Osteoblast (primary cell): Measurements from ENCODE around the gene LRRC70. TPM values are rescaled to one million over a fixed set of nuclear protein-coding genes. Genes with fewer than 3 reads are reported as not detected.
"Not testable (repeated sequence)": the region's sequence is repeated elsewhere in the genome, so short reads cannot be mapped to it uniquely, and the experiment has no call there.

Experiments
- DNase-seq: peaks from one replicate; pipeline ENCODE4 v3.0.0; 2011; ENCODE audit warnings: low spot score, mixed read lengths; ENCODE audit not compliant: insufficient read length; ENCODE audit errors: missing footprints
- H2AFZ ChIP-seq: 2 replicates; pipeline ENCODE4 v1.6.0; 2011; ENCODE audit warnings: mild to moderate bottlenecking, low read length
- H3K27ac ChIP-seq: 2 replicates; pipeline ENCODE4 v1.5.1; 2011; ENCODE audit warnings: mild to moderate bottlenecking, low read depth, low read length, moderate library complexity
- H3K27me3 ChIP-seq: 2 replicates; pipeline ENCODE4 v1.6.0; 2012; ENCODE audit warnings: mild to moderate bottlenecking, control low read depth, inconsistent platforms, low read length, moderate library complexity; ENCODE audit not compliant: insufficient read depth
- H3K36me3 ChIP-seq: 2 replicates; pipeline ENCODE4 v1.5.1; 2011; ENCODE audit warnings: mild to moderate bottlenecking, low read length, control low read depth, moderate library complexity; ENCODE audit not compliant: insufficient read depth
- H3K4me1 ChIP-seq: 2 replicates; pipeline ENCODE4 v1.5.1; 2011; ENCODE audit warnings: mild to moderate bottlenecking, low read length, control low read depth, moderate library complexity; ENCODE audit not compliant: insufficient read depth
- H3K4me2 ChIP-seq: 2 replicates; pipeline ENCODE4 v1.6.0; 2011; ENCODE audit warnings: mild to moderate bottlenecking, low read length; ENCODE audit not compliant: insufficient read depth
- H3K4me3 ChIP-seq: fragments of 200-600 bp; sonication (generic); 3 replicates; pipeline ENCODE4 v1.5.1; 2012; ENCODE audit warnings: mild to moderate bottlenecking, low read length, inconsistent platforms; ENCODE audit not compliant: insufficient read depth
- H3K79me2 ChIP-seq: 2 replicates; pipeline ENCODE4 v1.6.0; 2012; ENCODE audit warnings: mild to moderate bottlenecking, low read length, control low read depth, inconsistent platforms; ENCODE audit not compliant: insufficient read depth
- H3K9me3 ChIP-seq: 2 replicates; pipeline ENCODE4 v1.5.1; 2011; ENCODE audit warnings: low read depth, low read length, control low read depth
- H4K20me1 ChIP-seq: 2 replicates; pipeline ENCODE4 v1.6.0; 2012; ENCODE audit warnings: mild to moderate bottlenecking, low read length, control low read depth; ENCODE audit not compliant: insufficient read depth
- CTCF ChIP-seq: IDR thresholded peaks from 2 replicates; pipeline ENCODE4 v1.5.1; 2011; ENCODE audit warnings: mild to moderate bottlenecking, low read depth, low read length, moderate library complexity; ENCODE audit errors: extremely low read depth
- total RNA-seq: library from RNA; depleted of rRNA; stranded (reverse); fragments of >200 nt; gene quantifications from 2 replicates; pipeline ENCODE4 v1.2.3, GENCODE V29; 2012

The LRRC70 gene
- total RNA-seq, 1 donor: 1.4 TPM

DNA sequence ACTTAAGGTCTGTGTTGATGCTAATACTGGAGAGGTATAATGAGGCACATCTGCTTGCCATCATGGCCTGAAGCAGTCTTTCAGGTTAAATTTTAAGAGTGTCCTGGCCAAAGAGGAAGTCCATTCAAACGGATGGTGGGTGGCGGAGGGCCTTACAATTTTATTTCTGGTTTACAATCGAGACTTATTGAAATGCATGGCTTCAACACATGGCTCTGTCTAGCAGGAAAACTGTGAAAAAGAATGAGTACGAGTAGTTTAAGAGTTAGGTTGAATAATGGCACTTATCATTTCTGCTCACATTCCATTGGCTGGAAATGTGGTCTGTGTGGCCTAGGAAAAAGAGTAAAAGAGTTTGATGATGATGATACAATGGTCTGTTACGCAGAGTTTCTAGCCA lies 42.1 kb downstream of the LRRC70 start:
- H3K4me2 ChIP-seq: no peak overlapping the region
- no peaks in the 10 kb centered on the region for H4K20me1 ChIP-seq
- H3K4me3 ChIP-seq: no peak overlapping the region
- H3K27ac ChIP-seq: no peak overlapping the region
- no peaks in the 10 kb centered on the region for H3K36me3 ChIP-seq
- no peaks in the 10 kb centered on the region for H3K27me3 ChIP-seq
- no peaks in the 10 kb centered on the region for H3K9me3 ChIP-seq
- DNase-seq: no peak
- no peak overlapping the region for H2AFZ ChIP-seq
- H3K4me1 ChIP-seq: no peaks in the 10 kb centered on the region
- no peaks in the 10 kb centered on the region for H3K79me2 ChIP-seq
- TF ChIP-seq CTCF: no peak

GRCh38 chr5:62621280-62621679 lies 42.7 kb downstream of the LRRC70 start:
- Histone ChIP-seq H4K20me1 (no peaks in the 10 kb centered on the region), H3K79me2 (no peaks in the 10 kb centered on the region), H3K4me2 (no peak overlapping the region), H2AFZ (no peak overlapping the region), H3K27ac (no peak overlapping the region), H3K36me3 (no peaks in the 10 kb centered on the region), H3K9me3 (no peaks in the 10 kb centered on the region), H3K27me3 (no peaks in the 10 kb centered on the region), H3K4me3 (no peak overlapping the region), H3K4me1 (no peaks in the 10 kb centered on the region)
- DNase-seq: no peak
- TF ChIP-seq CTCF: no peak

DNA sequence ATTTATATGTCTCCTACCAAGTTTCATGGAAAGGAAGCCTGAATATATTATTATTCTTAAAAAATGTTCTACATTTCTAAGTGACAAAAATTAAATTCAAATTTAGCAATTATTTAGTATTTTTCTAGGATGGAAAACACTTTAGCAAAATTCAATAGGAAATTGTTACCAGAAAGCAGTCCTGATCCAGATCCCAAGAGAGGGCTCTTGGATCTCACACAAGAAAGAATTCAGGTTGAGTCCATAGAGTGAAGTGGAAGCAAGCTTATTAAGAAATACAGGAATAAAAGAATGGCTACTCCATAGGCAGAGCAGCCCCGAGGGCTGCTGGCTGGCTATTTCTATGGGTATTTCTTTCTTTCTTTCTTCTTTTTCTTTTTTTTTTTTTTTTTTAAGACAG lies 44.7 kb downstream of the LRRC70 start:
- Histone ChIP-seq H3K4me3 (no peak overlapping the region), H3K27me3 (no peaks in the 10 kb centered on the region)
- TF ChIP-seq CTCF: no peak

GRCh38 chr5:62624436-62624835 lies 45.8 kb downstream of the LRRC70 start:
- not testable (repeated sequence) for H4K20me1 ChIP-seq, H3K4me1 ChIP-seq, H2AFZ ChIP-seq, DNase-seq, H3K9me3 ChIP-seq, H3K27me3 ChIP-seq, H3K4me3 ChIP-seq, H3K36me3 ChIP-seq, H3K4me2 ChIP-seq, H3K79me2 ChIP-seq, H3K27ac ChIP-seq

More for the DNA sequence above, 44.7 kb downstream of the LRRC70 start:
- Histone ChIP-seq H3K36me3 (no peaks in the 10 kb centered on the region), H4K20me1 (no peaks in the 10 kb centered on the region), H2AFZ (no peak overlapping the region), H3K9me3 (no peaks in the 10 kb centered on the region), H3K4me2 (no peak overlapping the region), H3K4me1 (no peaks in the 10 kb centered on the region), H3K27ac (no peak overlapping the region), H3K79me2 (no peaks in the 10 kb centered on the region)
- DNase-seq: no peak

DNA sequence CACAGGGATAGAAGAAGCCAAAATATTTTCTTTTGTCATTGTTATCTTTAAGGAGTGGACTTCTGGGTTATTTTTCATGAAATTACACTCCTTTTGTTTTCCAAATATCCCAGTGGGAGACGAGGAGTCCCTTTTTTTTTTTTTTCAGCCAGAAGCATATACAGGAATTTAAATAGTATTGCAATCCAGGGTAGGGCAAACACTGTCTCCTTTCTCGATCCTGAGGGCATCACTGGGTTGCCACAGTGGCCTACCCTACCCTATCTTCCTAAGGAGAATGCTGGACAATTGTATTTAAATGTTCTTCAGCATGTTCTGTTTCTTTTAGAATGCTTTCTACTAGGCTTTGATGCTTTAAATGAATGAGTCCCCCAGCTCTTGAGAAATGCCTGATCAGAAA lies 47.9 kb downstream of the LRRC70 start:
- Histone ChIP-seq H3K27me3 (no peaks in the 10 kb centered on the region), H3K27ac (no peak overlapping the region), H3K4me3 (no peak overlapping the region), H3K4me2 (no peak overlapping the region), H3K4me1 (no peaks in the 10 kb centered on the region), H3K36me3 (no peaks in the 10 kb centered on the region), H3K79me2 (no peaks in the 10 kb centered on the region), H2AFZ (no peak overlapping the region), H4K20me1 (no peaks in the 10 kb centered on the region), H3K9me3 (no peaks in the 10 kb centered on the region)
- no peak for TF ChIP-seq CTCF
- no peak for DNase-seq
